ENCODE measurements around the gene MADD. TPM values are rescaled to one million over a fixed set of nuclear protein-coding genes. Genes with fewer than 3 reads are reported as not detected.
"Not testable (repeated sequence)": the region's sequence is repeated elsewhere in the genome, so short reads cannot be mapped to it uniquely, and the experiment has no call there.

The MADD gene
- total RNA-seq, 8 experiments from 2014 or later: 19.5 to 55.7 (median 41.8) TPM

DNA sequence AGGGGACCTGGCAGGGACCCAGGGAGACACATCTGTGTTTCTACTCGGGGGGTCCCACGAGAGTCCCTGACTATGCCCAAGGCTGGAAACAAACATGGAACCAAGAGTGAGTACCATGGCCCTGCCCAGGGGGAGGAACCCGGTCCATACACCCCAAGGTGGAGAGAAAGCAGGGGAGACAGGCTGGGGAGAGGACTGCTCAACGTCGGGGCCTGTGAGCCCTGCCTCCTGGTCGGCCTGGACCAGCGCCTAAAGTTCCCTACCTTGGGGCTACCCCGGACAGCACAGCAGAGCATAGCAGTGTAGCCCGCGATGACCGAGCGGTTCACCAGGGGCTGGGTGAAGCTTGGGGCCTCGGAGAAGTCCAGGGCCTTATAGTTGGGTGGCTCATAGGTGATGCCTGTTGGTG, 62.4 kb downstream of the MADD start:
- in situ Hi-C loops (cut with MboI; ENCODE audit: low pct_unique_long_range_greater_than_20kb in 2 of 9, low sequenced_read_pairs in 9 of 9, unreplicated experiment in 9 of 9): no loop called here
- no peak for ATAC-seq (replicated peaks in 6 of 8)
- Histone ChIP-seq H3K4me3 (no peak overlapping the region), H3K4me1 (replicated peaks in 1 of 2) (no peaks in the 10 kb centered on the region), H3K27ac (no peak overlapping the region)
- 67 to 89% methylated on average over 1 to 9 of the region's 13 CpGs; no CpG with 5 or more reads in 8 of the 10 experiments for WGBS, 10 experiments

DNA sequence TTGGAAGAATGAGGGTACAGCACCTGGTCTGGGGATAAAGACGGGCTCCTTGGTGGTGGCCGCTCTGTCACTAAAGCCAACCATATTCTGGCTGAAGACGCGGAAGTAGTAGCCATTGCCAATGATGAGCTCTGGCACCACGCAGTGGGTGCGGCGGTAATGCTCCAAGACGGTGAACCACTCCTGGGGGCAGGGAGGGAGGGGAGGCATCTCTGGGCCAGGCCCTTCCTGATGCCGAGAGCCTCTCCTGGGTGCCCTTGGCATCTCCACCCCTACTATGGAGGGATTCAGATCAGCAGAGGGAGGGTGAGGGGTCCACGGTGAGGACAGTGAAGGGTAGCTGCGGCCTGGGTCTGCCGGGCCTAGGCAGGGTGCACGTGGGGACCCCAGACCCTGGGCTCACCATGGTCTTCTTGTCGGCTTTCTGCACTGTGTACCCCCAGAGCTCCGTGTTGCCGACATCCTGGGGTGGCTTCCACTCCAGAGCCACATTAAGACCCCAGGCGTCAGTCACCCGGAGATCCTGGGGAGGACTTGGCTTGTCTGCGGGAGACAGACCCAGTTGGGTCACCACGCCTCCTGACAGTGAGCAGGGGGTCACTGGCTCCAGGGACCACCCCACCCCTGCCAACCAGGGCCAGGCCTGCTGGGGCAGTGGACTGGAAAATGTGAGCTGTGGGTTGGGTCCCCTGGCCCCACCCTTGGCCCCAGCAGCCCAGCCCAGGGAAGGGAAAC, 63.0 kb downstream of the MADD start:
- in situ Hi-C loops (cut with MboI; ENCODE audit: low pct_unique_long_range_greater_than_20kb in 2 of 9, low sequenced_read_pairs in 9 of 9, unreplicated experiment in 9 of 9): no loop called here
- Histone ChIP-seq H3K27ac (no peak overlapping the region), H3K4me1 (replicated peaks in 1 of 2) (no peaks in the 10 kb centered on the region), H3K4me3 (no peak overlapping the region)
- 67 to 100% (median 90%) methylated on average over 1 to 2 of the region's 20 CpGs; no CpG with 5 or more reads in 7 of the 10 experiments for WGBS, 10 experiments
- no peak for ATAC-seq (replicated peaks in 6 of 8)

GRCh38 chr11:47333526-47333845, 63.6 kb downstream of the MADD start:
- Histone ChIP-seq H3K4me1 (replicated peaks in 1 of 2) (no peaks in the 10 kb centered on the region), H3K27ac (no peak overlapping the region), H3K4me3 (no peak overlapping the region)
- no peak for ATAC-seq (replicated peaks in 6 of 8)
- 80% methylated on average over 2 of the region's 14 CpGs; no CpG with 5 or more reads in 9 of the 10 experiments for WGBS, 10 experiments
- in situ Hi-C loops (cut with MboI; ENCODE audit: low pct_unique_long_range_greater_than_20kb in 2 of 9, low sequenced_read_pairs in 9 of 9, unreplicated experiment in 9 of 9): no loop called here

DNA sequence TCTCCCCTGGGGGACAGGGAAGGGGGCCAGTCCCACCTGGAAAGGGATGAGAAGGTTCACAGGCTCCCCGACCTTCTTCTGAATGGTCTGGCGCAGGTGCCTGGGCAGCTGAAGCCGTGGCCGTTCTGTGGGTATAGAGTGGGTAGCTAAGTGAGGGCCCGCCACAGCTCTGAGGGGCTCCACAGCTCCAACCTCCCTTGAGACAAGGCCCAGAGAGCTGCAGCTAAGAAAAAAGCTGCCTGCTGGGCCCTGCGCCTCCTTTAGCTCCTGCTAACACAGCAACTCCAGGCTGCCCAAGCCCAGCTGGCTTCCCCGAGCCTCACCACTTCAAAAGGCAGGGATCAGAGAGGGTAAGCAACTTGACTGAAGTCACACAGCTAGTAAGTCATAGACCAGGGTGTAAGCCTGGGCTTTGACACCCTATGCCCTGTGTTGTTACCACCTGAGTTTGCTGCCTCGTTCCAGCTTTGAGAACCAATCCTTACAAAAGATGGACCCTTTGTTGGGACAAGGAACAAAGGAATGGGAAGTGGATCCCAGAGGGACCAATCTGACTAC, 64.0 kb downstream of the MADD start:
- H3K4me1 ChIP-seq (replicated peaks in 1 of 2): no peaks in the 10 kb centered on the region
- no peak for ATAC-seq (replicated peaks in 6 of 8)
- 26 to 100% (median 73%) methylated on average over 1 to 5 of the region's 8 CpGs; no CpG with 5 or more reads in 5 of the 10 experiments for WGBS, 10 experiments
- no peak overlapping the region for H3K4me3 ChIP-seq
- in situ Hi-C loops (cut with MboI; ENCODE audit: low pct_unique_long_range_greater_than_20kb in 2 of 9, low sequenced_read_pairs in 9 of 9, unreplicated experiment in 9 of 9): no loop called here
- no peak overlapping the region for H3K27ac ChIP-seq

DNA sequence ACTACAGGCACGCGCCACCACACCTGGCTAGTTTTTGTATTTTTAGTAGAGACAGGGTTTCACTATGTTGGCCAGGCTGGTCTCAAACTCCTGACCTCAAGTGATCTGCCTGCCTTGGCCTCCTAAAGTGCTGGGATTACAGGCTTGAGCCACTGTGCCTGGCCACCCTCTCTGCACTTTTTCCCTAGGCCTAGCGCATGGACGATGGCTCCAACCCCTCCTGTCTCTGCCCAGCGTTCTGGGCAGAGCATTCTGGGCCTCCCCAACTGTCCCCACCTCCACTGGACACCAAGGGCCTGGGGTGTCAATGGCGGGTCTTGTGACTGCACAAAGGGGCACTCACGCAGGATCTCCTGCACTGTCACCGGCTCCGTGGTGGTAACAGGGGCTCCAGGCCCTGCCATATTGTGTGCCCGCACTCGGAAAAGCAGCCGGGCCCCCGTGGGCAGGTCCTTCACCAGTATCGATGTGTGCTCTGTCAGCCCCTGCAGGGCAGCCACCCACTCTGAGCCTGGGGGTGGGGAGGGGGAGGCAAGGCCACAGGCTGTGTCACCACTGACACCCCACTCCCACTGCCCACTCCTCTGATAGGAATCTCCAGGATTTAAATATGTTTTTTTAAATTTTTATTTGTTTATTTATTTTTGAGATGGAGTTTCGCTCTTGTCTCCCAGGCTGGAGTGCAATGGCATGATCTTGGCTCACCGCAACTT, 64.9 kb downstream of the MADD start:
- ATAC-seq (replicated peaks in 6 of 8); H3K4me3 ChIP-seq; in situ Hi-C loops (cut with MboI; ENCODE audit: low pct_unique_long_range_greater_than_20kb in 2 of 9, low sequenced_read_pairs in 9 of 9, unreplicated experiment in 9 of 9); H3K4me1 ChIP-seq (replicated peaks in 1 of 2); H3K27ac ChIP-seq: not testable (repeated sequence)
- whole genome bisulfite sequencing, 10 experiments: 80 to 100% (median 90%) methylated on average over 2 to 4 of the region's 16 CpGs; no CpG with 5 or more reads in 7 of the 10 experiments

- in situ Hi-C loops (cut with MboI; ENCODE audit: low pct_unique_long_range_greater_than_20kb in 2 of 9, low sequenced_read_pairs in 9 of 9, unreplicated experiment in 9 of 9): no loop called here
- WGBS, 10 experiments: 86 to 100% (median 100%) methylated on average over 1 to 2 of the region's 9 CpGs; no CpG with 5 or more reads in 7 of the 10 experiments
- ATAC-seq (replicated peaks in 6 of 8): no peak
- Histone ChIP-seq H3K4me1 (replicated peaks in 1 of 2) (no peaks in the 10 kb centered on the region), H3K4me3 (no peak overlapping the region), H3K27ac (no peak overlapping the region)
Observed at GRCh38 chr11:47335733-47336132, 65.8 kb downstream of the MADD start.

GRCh38 chr11:47336595-47336994, 66.7 kb downstream of the MADD start:
- Histone ChIP-seq H3K27ac (no peak overlapping the region), H3K4me1 (replicated peaks in 1 of 2) (peaks cover 0 to 5% of the 10 kb centered on the region in 2 donors), H3K4me3 (no peak overlapping the region)
- no peak for ATAC-seq (replicated peaks in 6 of 8)
- WGBS, 10 experiments: 40 to 100% (median 100%) methylated on average over 1 to 2 of the region's 4 CpGs; no CpG with 5 or more reads in 5 of the 10 experiments
- in situ Hi-C loops (cut with MboI; ENCODE audit: low pct_unique_long_range_greater_than_20kb in 2 of 9, low sequenced_read_pairs in 9 of 9, unreplicated experiment in 9 of 9): no loop called here

- peak in 1 of 8 experiments; percentile 72 for ATAC-seq (replicated peaks in 6 of 8)
- in situ Hi-C loops (cut with MboI; ENCODE audit: low pct_unique_long_range_greater_than_20kb in 2 of 9, low sequenced_read_pairs in 9 of 9, unreplicated experiment in 9 of 9): no loop called here
- H3K4me1 ChIP-seq (replicated peaks in 1 of 2): peaks cover 0 to 6% of the 10 kb centered on the region in 2 donors
Observed at GRCh38 chr11:47337229-47337924, 67.4 kb downstream of the MADD start.

DNA sequence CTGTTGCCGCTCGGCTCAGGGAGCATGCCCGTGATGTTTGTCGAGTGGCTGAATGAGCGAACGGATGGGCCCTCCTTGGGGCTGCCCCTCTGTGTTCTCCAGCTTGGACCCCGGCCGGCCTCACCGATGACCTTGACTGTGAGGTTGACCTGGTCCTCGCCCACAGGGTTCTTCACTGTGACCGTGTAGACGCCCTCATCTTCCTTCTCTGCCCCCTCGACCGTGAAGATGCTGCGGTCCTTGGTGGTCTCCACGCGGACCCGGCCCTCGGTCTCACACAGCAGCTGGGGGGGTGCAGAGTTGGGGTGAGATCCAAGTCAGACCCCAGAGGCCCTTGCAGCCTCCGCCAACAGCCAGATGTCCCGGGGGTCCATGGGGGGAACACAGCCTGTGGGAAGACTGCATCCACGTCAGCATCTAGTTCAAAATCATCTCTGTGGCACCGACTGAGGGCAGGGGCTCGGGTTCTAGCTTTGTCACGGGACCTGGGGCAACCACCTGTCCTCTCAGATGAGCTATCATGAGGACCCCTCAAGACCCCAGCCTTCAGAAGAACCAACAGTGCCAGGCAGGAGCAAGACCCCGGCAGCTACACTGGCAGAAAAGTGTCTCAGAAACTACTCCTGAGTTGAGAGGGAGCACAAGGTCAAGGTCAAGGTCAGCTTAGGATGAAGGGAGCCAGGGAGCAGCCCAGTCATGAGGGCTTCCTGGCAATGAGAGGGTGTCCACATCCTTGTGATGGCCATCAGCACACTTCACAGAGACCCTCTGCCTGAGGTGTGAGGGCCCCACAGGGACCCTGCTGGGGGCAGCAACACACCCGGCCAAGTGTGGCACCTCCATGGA, 68.7 kb downstream of the MADD start:
- in situ Hi-C loops (cut with MboI; ENCODE audit: low pct_unique_long_range_greater_than_20kb in 2 of 9, low sequenced_read_pairs in 9 of 9, unreplicated experiment in 9 of 9): no loop called here
- ATAC-seq (replicated peaks in 6 of 8): no peak
- WGBS, 10 experiments: 52 to 90% (median 71%) methylated on average over 1 to 10 of the region's 27 CpGs; no CpG with 5 or more reads in 3 of the 10 experiments
- H3K27ac ChIP-seq: no peak overlapping the region
- H3K4me1 ChIP-seq (replicated peaks in 1 of 2): peaks cover 0 to 6% of the 10 kb centered on the region in 2 donors
- H3K4me3 ChIP-seq: no peak overlapping the region

More at GRCh38 chr11:47337229-47337924, 67.4 kb downstream of the MADD start:
- no peak overlapping the region for H3K27ac ChIP-seq
- WGBS, 10 experiments: 50 to 100% (median 64%) methylated on average over 1 to 4 of the region's 34 CpGs; no CpG with 5 or more reads in 6 of the 10 experiments
- no peak overlapping the region for H3K4me3 ChIP-seq

DNA sequence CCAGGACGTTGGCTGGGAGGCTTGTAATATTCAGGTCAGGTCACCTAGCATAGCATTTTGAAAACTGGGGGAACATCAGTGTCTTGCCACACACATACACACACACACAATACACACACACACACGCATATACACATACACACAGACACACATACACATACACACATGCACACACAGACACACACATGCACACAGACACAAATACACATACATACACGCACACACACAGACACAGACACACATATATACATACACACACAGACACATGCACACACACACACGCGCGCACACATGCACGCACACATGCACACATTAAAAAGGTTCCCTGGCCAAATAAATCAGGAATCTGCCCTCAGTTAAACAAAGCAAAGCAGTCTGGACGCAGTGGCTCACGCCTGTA, 70.1 kb downstream of the MADD start:
- WGBS, 10 experiments: 40 to 100% (median 80%) methylated on average over 1 to 8 of the region's 9 CpGs; no CpG with 5 or more reads in 5 of the 10 experiments
- H3K4me1 ChIP-seq (replicated peaks in 1 of 2): peaks cover 0 to 6% of the 10 kb centered on the region in 2 donors
- H3K4me3 ChIP-seq: no peak overlapping the region
- H3K27ac ChIP-seq: no peak overlapping the region
- no peak for ATAC-seq (replicated peaks in 6 of 8)
- in situ Hi-C loops (cut with MboI; ENCODE audit: low pct_unique_long_range_greater_than_20kb in 2 of 9, low sequenced_read_pairs in 9 of 9, unreplicated experiment in 9 of 9): no loop called here

GRCh38 chr11:47340980-47341775, 71.2 kb downstream of the MADD start:
- WGBS, 10 experiments: 6 to 75% (median 27%) methylated on average over 1 to 5 of the region's 18 CpGs
- Histone ChIP-seq H3K4me3 (no peak overlapping the region), H3K27ac (no peak overlapping the region), H3K4me1 (replicated peaks in 1 of 2) (peaks cover 0 to 6% of the 10 kb centered on the region in 2 donors)
- ATAC-seq (replicated peaks in 6 of 8): peak in 7 of 8 experiments; percentile 65 to 91 (median 70)
- in situ Hi-C loops (cut with MboI; ENCODE audit: low pct_unique_long_range_greater_than_20kb in 2 of 9, low sequenced_read_pairs in 9 of 9, unreplicated experiment in 9 of 9): no loop called here
